Skeletal muscle tissue (tissue), 4 donors: Measurements from ENCODE around the gene CNTNAP2. TPM values are rescaled to one million over a fixed set of nuclear protein-coding genes. Genes with fewer than 3 reads are reported as not detected.

Experiments
- H3K27ac ChIP-seq: one replicate; pipeline ENCODE4 v1.7.0; 2013; ENCODE audit warnings: mild to moderate bottlenecking, low read depth, low read length, inconsistent platforms
- H3K27me3 ChIP-seq, 3 donors: one replicate each; pipeline ENCODE4 v1.7.0; 2013; ENCODE audit warnings: low read length in 3 of 3; ENCODE audit not compliant: control insufficient read depth in 3 of 3, insufficient read depth in 3 of 3
- H3K36me3 ChIP-seq, 3 donors: one replicate each; pipeline ENCODE4 v1.7.0; 2013; ENCODE audit warnings: low read length in 3 of 3; ENCODE audit not compliant: control insufficient read depth in 3 of 3, insufficient read depth in 3 of 3
- H3K4me1 ChIP-seq, 3 donors: one replicate each; pipeline ENCODE4 v1.7.0; 2013; ENCODE audit warnings: low read length in 3 of 3, mild to moderate bottlenecking in 3 of 3; ENCODE audit not compliant: control insufficient read depth in 3 of 3, insufficient read depth in 3 of 3
- H3K4me3 ChIP-seq, 3 donors: one replicate each; pipeline ENCODE4 v1.7.0; 2013; ENCODE audit warnings: low read length in 3 of 3
- H3K9ac ChIP-seq, 3 donors: one replicate each; pipeline ENCODE4 v1.7.0; 2013; ENCODE audit warnings: low read length in 3 of 3, mild to moderate bottlenecking in 3 of 3, moderate library complexity in 2 of 3, low read depth in 1 of 3
- H3K9me3 ChIP-seq, 3 donors: one replicate each; pipeline ENCODE4 v1.7.0; 2013; ENCODE audit warnings: low read length in 3 of 3; ENCODE audit not compliant: control insufficient read depth in 3 of 3
- total RNA-seq: library from RNA; depleted of rRNA; stranded (reverse); fragments of >200 nt; gene quantifications from one replicate; pipeline ENCODE4 v1.2.3, GENCODE V29; 2014
- donor health status: Osteomylitis.

Gene CNTNAP2
- total RNA-seq, 1 donor from 2014 or later, result 14.1 TPM

- Histone ChIP-seq H3K36me3 (no peaks in the 10 kb centered on the region), H3K27me3 (peaks cover 0 to 5% (median 5%) of the 10 kb centered on the region in 3 donors), H3K9me3 (no peaks in the 10 kb centered on the region), H3K4me3 (no peak overlapping the region), H3K9ac (no peak overlapping the region), H3K4me1 (no peaks in the 10 kb centered on the region), H3K27ac (no peak overlapping the region)
Measured at GRCh38 chr7:148241700-148242293, 2125.2 kb downstream of the CNTNAP2 start.

- H3K4me1 ChIP-seq, result no peaks in the 10 kb centered on the region
- peak overlapping the region in 1 of 3 donors; percentile 5 for H3K4me3 ChIP-seq
- H3K27ac ChIP-seq, result no peak overlapping the region
- no peaks in the 10 kb centered on the region for H3K9me3 ChIP-seq
- H3K9ac ChIP-seq, result no peak overlapping the region
- H3K36me3 ChIP-seq, result no peaks in the 10 kb centered on the region
- H3K27me3 ChIP-seq, result peaks cover 0 to 5% (median 5%) of the 10 kb centered on the region in 3 donors
Measured at GRCh38 chr7:148242294-148242821, 2125.8 kb downstream of the CNTNAP2 start.

- H3K27me3 ChIP-seq, result peaks cover 0 to 5% (median 5%) of the 10 kb centered on the region in 3 donors
Measured at GRCh38 chr7:148245381-148245780, 2128.8 kb downstream of the CNTNAP2 start.

GRCh38 chr7:148253629-148254028 lies 2137.0 kb downstream of the CNTNAP2 start:
- H3K36me3 ChIP-seq, result no peaks in the 10 kb centered on the region
- peaks cover 0 to 4% (median 0%) of the 10 kb centered on the region in 3 donors for H3K27me3 ChIP-seq
- no peak overlapping the region for H3K9ac ChIP-seq
- no peak overlapping the region for H3K27ac ChIP-seq
- H3K4me1 ChIP-seq, result no peaks in the 10 kb centered on the region
- peaks cover 0 to 3% (median 0%) of the 10 kb centered on the region in 3 donors for H3K9me3 ChIP-seq
- no peak overlapping the region for H3K4me3 ChIP-seq

More at GRCh38 chr7:148245381-148245780, 2128.8 kb downstream of the CNTNAP2 start:
- no peak overlapping the region for H3K4me3 ChIP-seq
- H3K9me3 ChIP-seq, result no peaks in the 10 kb centered on the region
- H3K9ac ChIP-seq, result no peak overlapping the region
- no peaks in the 10 kb centered on the region for H3K36me3 ChIP-seq
- no peaks in the 10 kb centered on the region for H3K4me1 ChIP-seq
- H3K27ac ChIP-seq, result no peak overlapping the region

- Histone ChIP-seq H3K9ac (no peak overlapping the region), H3K36me3 (no peaks in the 10 kb centered on the region), H3K4me1 (no peaks in the 10 kb centered on the region), H3K27me3 (peaks cover 0 to 4% (median 0%) of the 10 kb centered on the region in 3 donors), H3K27ac (no peak overlapping the region), H3K9me3 (peaks cover 0 to 3% (median 0%) of the 10 kb centered on the region in 3 donors), H3K4me3 (no peak overlapping the region)
Measured at GRCh38 chr7:148255333-148255732, 2138.7 kb downstream of the CNTNAP2 start.

- H3K27me3 ChIP-seq, result peaks cover 0 to 4% (median 0%) of the 10 kb centered on the region in 3 donors
- no peaks in the 10 kb centered on the region for H3K9me3 ChIP-seq
- H3K4me3 ChIP-seq, result no peak overlapping the region
- no peaks in the 10 kb centered on the region for H3K36me3 ChIP-seq
- H3K27ac ChIP-seq, result no peak overlapping the region
- H3K4me1 ChIP-seq, result no peaks in the 10 kb centered on the region
- no peak overlapping the region for H3K9ac ChIP-seq
Measured at GRCh38 chr7:148256433-148256832, 2139.8 kb downstream of the CNTNAP2 start.

- H3K27me3 ChIP-seq, result no peaks in the 10 kb centered on the region
- no peaks in the 10 kb centered on the region for H3K36me3 ChIP-seq
- no peak overlapping the region for H3K9ac ChIP-seq
- H3K9me3 ChIP-seq, result no peaks in the 10 kb centered on the region
- no peak overlapping the region for H3K27ac ChIP-seq
- no peak overlapping the region for H3K4me3 ChIP-seq
- H3K4me1 ChIP-seq, result peaks cover 0 to 4% (median 0%) of the 10 kb centered on the region in 3 donors
Measured at GRCh38 chr7:148260599-148260998, 2144.0 kb downstream of the CNTNAP2 start.

- Histone ChIP-seq H3K4me3 (no peak overlapping the region), H3K9ac (no peak overlapping the region), H3K36me3 (no peaks in the 10 kb centered on the region), H3K4me1 (peaks cover 0 to 4% (median 0%) of the 10 kb centered on the region in 3 donors), H3K9me3 (no peaks in the 10 kb centered on the region), H3K27ac (no peak overlapping the region), H3K27me3 (no peaks in the 10 kb centered on the region)
Measured at GRCh38 chr7:148261523-148261922, 2144.9 kb downstream of the CNTNAP2 start.

GRCh38 chr7:148261996-148262688 lies 2145.5 kb downstream of the CNTNAP2 start:
- H3K27ac ChIP-seq, result no peak overlapping the region
- peaks cover 0 to 4% (median 0%) of the 10 kb centered on the region in 3 donors for H3K4me1 ChIP-seq
- H3K9me3 ChIP-seq, result no peaks in the 10 kb centered on the region
- no peak overlapping the region for H3K9ac ChIP-seq
- no peak overlapping the region for H3K4me3 ChIP-seq
- no peaks in the 10 kb centered on the region for H3K27me3 ChIP-seq
- no peaks in the 10 kb centered on the region for H3K36me3 ChIP-seq

GRCh38 chr7:148262721-148263229 lies 2146.2 kb downstream of the CNTNAP2 start:
- H3K9ac ChIP-seq, result peak overlapping the region in 2 of 3 donors; percentile 40 to 51

More at GRCh38 chr7:148262721-148263229, 2146.2 kb downstream of the CNTNAP2 start:
- Histone ChIP-seq H3K4me3 (peak overlapping the region in 2 of 3 donors; percentile 22 to 60), H3K27me3 (no peaks in the 10 kb centered on the region), H3K36me3 (no peaks in the 10 kb centered on the region), H3K9me3 (no peaks in the 10 kb centered on the region), H3K27ac (no peak overlapping the region), H3K4me1 (peaks cover 0 to 4% (median 0%) of the 10 kb centered on the region in 3 donors)
